Smooth muscle cell (in vitro differentiated cells): ENCODE data around the gene PTPRE. TPM values are rescaled to one million over a fixed set of nuclear protein-coding genes. Genes with fewer than 3 reads are reported as not detected.

Experiments used
- DNase-seq: peaks from one replicate; lab custom pipeline; 2025; ENCODE audit not compliant: unreplicated experiment; lab: John Stamatoyannopoulos, UW
- H2AFZ ChIP-seq: fragments of 200-600 bp; sonication (generic); 2 replicates; pipeline ENCODE4 v1.6.0; 2016; ENCODE audit warnings: antibody characterized with exemption, low read depth, mild to moderate bottlenecking
- H3F3A ChIP-seq: fragments of 200-600 bp; sonication (generic); 2 replicates; pipeline ENCODE4 v1.6.0; 2017; ENCODE audit warnings: antibody characterized with exemption, low read depth
- H3K27ac ChIP-seq: fragments of 200-600 bp; sonication (generic); 2 replicates; pipeline ENCODE4 v1.5.1; 2016; ENCODE audit warnings: low read depth, mild to moderate bottlenecking
- H3K27me3 ChIP-seq: fragments of 200-600 bp; sonication (generic); 2 replicates; pipeline ENCODE4 v1.6.1; 2016; ENCODE audit warnings: low read depth, mild to moderate bottlenecking
- H3K36me3 ChIP-seq: fragments of 200-600 bp; sonication (generic); 2 replicates; pipeline ENCODE4 v1.5.1; 2016; ENCODE audit warnings: low read depth
- H3K4me1 ChIP-seq: fragments of 200-600 bp; sonication (generic); 2 replicates; pipeline ENCODE4 v1.5.1; 2016; ENCODE audit warnings: low read depth
- H3K4me2 ChIP-seq: fragments of 200-600 bp; sonication (generic); 2 replicates; pipeline ENCODE4 v1.6.0; 2016; ENCODE audit warnings: mild to moderate bottlenecking
- H3K4me3 ChIP-seq: fragments of 200-600 bp; sonication (generic); 2 replicates; pipeline ENCODE4 v1.5.1; 2016; ENCODE audit warnings: mild to moderate bottlenecking
- H3K79me2 ChIP-seq: fragments of 200-600 bp; sonication (generic); 2 replicates; pipeline ENCODE4 v1.6.0; 2016; ENCODE audit warnings: low read depth, mild to moderate bottlenecking
- H3K9ac ChIP-seq: fragments of 200-600 bp; sonication (generic); 2 replicates; pipeline ENCODE4 v1.6.0; 2016; ENCODE audit warnings: low read depth
- H3K9me3 ChIP-seq: fragments of 200-600 bp; sonication (generic); replicated peaks from 2 replicates; pipeline ENCODE4 v1.5.1; 2016; ENCODE audit warnings: low read depth
- H4K20me1 ChIP-seq: fragments of 200-600 bp; sonication (generic); 2 replicates; pipeline ENCODE4 v1.6.0; 2016; ENCODE audit warnings: low read depth
- WGBS: methylation state at CpG from one replicate; pipeline ENCODE4 v1.1.7; 2016; ENCODE audit warnings: low lambda C conversion rate; 5-methylcytosine and 5-hydroxymethylcytosine counted together
- polyA plus RNA-seq: library from polyadenylated mRNA; unstranded; fragments of >200 nt; fragmentation: Nextera tagmentation; extraction: Ambion mirVana; gene quantifications from 2 replicates; pipeline ENCODE4 v1.2.1, GENCODE V29; 2016
- total RNA-seq: library from RNA; depleted of rRNA; stranded (reverse); fragments of >200 nt; gene quantifications from 2 replicates; pipeline ENCODE4 v1.2.3, GENCODE V29; 2014
- TF ChIP-seq, protein P1 (sequence below): fragments of 200-600 bp; sonication (generic); IDR thresholded peaks from 2 replicates; pipeline ENCODE4 v1.5.1; 2017; ENCODE audit warnings: borderline replicate concordance, mild to moderate bottlenecking, antibody characterized with exemption; ENCODE audit not compliant: insufficient read depth, poor library complexity, severe bottlenecking

Gene PTPRE
- total and polyA plus RNA-seq, 2 experiments from 2014 or later, result 17.1 to 22.7 TPM

DNA sequence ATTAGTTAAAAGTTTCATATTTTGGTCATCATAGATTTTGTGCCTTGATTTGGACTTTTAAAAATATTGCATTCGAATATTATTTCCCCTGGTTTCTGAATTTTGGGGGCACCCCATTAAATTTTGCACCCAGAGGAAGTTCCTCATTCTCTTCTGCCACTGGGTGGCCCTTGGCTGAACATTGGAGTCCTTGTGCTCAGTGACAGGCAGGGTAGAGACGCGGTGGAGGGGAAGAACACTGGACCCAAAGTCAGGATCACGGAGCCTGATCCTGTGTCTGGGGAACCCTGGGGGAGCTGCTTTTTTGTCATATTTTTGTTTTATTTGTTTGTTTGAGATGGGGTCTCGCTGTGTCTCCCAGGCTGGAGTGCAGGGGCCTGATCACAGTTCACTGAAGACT, 144.6 kb downstream of the PTPRE start:
- H2AFZ ChIP-seq, result no peak overlapping the region
- no peaks in the 10 kb centered on the region for H3K27me3 ChIP-seq
- H3K4me2 ChIP-seq, result no peak overlapping the region
- H3F3A ChIP-seq, result peaks cover 4% of the 10 kb centered on the region
- H3K27ac ChIP-seq, result no peak overlapping the region
- no peak for DNase-seq
- TF ChIP-seq, protein P1, sequence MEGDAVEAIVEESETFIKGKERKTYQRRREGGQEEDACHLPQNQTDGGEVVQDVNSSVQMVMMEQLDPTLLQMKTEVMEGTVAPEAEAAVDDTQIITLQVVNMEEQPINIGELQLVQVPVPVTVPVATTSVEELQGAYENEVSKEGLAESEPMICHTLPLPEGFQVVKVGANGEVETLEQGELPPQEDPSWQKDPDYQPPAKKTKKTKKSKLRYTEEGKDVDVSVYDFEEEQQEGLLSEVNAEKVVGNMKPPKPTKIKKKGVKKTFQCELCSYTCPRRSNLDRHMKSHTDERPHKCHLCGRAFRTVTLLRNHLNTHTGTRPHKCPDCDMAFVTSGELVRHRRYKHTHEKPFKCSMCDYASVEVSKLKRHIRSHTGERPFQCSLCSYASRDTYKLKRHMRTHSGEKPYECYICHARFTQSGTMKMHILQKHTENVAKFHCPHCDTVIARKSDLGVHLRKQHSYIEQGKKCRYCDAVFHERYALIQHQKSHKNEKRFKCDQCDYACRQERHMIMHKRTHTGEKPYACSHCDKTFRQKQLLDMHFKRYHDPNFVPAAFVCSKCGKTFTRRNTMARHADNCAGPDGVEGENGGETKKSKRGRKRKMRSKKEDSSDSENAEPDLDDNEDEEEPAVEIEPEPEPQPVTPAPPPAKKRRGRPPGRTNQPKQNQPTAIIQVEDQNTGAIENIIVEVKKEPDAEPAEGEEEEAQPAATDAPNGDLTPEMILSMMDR, result no peak
- H3K9ac ChIP-seq, result no peak overlapping the region
- H3K9me3 ChIP-seq, result no peaks in the 10 kb centered on the region
- peaks cover 10% of the 10 kb centered on the region for H3K4me1 ChIP-seq
- H3K79me2 ChIP-seq, result no peaks in the 10 kb centered on the region
- WGBS, result 94% methylated on average over 5 of the region's 5 CpGs
- peaks cover 7% of the 10 kb centered on the region for H4K20me1 ChIP-seq
- no peak overlapping the region for H3K4me3 ChIP-seq
- H3K36me3 ChIP-seq, result no peaks in the 10 kb centered on the region

DNA sequence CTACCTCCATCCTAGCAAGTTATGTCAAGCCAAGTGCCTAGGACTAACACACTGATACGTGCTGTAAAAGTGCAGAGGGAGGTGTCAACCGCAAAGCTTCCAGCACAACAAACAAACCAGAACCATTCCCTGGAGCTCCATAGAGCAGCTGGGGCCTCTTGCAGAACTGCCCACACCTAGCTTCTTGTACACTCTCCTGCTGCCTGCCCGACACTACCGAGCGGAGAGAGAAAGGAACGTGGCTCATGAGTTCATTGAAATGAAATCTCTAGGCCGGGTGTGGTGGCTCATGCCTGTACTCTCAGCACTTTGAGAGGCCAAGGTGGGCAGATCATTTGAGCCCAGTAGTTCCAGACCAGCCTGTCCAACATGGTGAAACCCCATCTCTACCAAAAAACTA, 145.8 kb downstream of the PTPRE start:
- H3K27ac ChIP-seq, result no peak overlapping the region
- H3F3A ChIP-seq, result peaks cover 4% of the 10 kb centered on the region
- WGBS, result 93% methylated on average over 7 of the region's 7 CpGs
- H3K9me3 ChIP-seq, result no peaks in the 10 kb centered on the region
- H3K4me3 ChIP-seq, result no peak overlapping the region
- H2AFZ ChIP-seq, result no peak overlapping the region
- peaks cover 7% of the 10 kb centered on the region for H4K20me1 ChIP-seq
- no peaks in the 10 kb centered on the region for H3K36me3 ChIP-seq
- TF ChIP-seq, protein P1, result no peak
- H3K4me1 ChIP-seq, result peaks cover 5% of the 10 kb centered on the region
- H3K9ac ChIP-seq, result no peak overlapping the region
- H3K79me2 ChIP-seq, result no peaks in the 10 kb centered on the region
- H3K27me3 ChIP-seq, result no peaks in the 10 kb centered on the region
- no peak overlapping the region for H3K4me2 ChIP-seq
- no peak for DNase-seq

DNA sequence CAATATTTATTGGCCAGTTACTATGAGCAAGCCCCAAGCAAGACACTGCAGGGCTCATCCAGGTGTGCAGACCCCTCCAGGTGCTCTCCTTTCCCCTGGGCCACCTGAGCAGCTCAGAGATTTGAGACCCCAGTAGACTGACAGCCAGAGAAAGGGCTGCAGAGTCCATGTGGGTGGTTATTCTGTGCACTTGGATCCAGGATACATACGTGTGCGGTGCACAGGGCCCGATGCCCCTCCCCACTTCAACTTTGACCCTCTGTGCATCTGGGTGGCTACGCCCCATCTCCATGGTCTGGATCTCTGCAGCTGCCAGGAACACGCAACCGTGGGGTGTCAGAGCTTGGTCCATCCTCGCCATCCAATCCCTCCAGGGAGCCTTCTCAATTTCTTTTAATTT, 146.5 kb downstream of the PTPRE start:
- Histone ChIP-seq H3F3A (peaks cover 4% of the 10 kb centered on the region), H3K79me2 (no peaks in the 10 kb centered on the region), H3K4me2 (no peak overlapping the region), H3K9me3 (no peaks in the 10 kb centered on the region), H3K4me3 (no peak overlapping the region), H3K27me3 (no peaks in the 10 kb centered on the region), H4K20me1 (peaks cover 7% of the 10 kb centered on the region), H3K9ac (no peak overlapping the region), H3K27ac (no peak overlapping the region), H3K36me3 (no peaks in the 10 kb centered on the region), H2AFZ (no peak overlapping the region), H3K4me1 (no peaks in the 10 kb centered on the region)
- WGBS, result 98% methylated on average over 7 of the region's 7 CpGs
- TF ChIP-seq, protein P1, result no peak
- no peak for DNase-seq

DNA sequence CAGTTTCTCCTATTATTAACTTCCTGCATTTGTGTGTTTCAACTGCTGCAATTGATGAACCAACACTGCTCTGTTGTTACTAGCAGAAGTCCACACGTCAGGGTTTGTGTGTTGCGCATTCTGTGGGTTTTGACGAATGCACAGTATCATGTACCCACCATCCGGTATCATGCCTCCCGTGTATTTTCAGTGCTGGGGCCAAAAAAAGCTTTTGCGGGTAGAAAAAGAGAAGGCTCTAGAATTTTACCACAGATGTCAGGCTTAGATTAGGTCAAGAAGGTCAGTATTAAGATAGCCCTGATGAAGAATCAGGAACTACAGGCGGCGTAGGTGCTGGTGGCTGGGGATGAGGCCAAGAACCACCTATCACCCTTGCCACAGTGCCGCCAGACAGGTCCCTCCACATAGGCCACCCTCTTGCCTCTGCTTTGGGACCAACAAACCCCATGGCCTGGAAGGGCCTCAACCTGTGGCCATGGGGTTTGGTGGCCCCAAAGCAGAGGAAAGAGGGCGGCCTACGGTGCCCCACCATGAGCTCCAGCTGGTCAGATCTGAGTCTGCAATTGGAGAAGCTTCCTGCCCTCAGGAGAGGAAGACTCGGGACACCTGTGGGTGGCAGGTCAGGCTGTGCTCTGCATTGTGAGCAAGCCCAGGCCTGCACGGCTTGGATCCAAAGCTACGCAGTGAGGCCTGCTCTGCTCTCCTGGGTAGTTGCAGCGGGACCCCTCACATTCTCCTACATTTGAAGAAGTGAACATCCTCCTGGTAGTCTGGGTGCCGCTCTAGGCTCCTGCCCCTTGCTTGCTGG, 147.5 kb downstream of the PTPRE start:
- Histone ChIP-seq H3K79me2 (no peaks in the 10 kb centered on the region), H3K27me3 (no peaks in the 10 kb centered on the region), H3F3A (no peaks in the 10 kb centered on the region), H3K4me2 (no peak overlapping the region), H3K4me1 (no peaks in the 10 kb centered on the region), H3K4me3 (no peak overlapping the region), H3K27ac (no peak overlapping the region), H3K9ac (no peak overlapping the region), H3K36me3 (no peaks in the 10 kb centered on the region), H3K9me3 (no peaks in the 10 kb centered on the region), H4K20me1 (peaks cover 7% of the 10 kb centered on the region), H2AFZ (no peak overlapping the region)
- 95% methylated on average over 16 of the region's 16 CpGs for WGBS
- DNase-seq, result no peak
- TF ChIP-seq, protein P1, result no peak
